Sciatic nerve (tissue), 2 donors: Measurements from ENCODE around the gene LMF2. TPM values are rescaled to one million over a fixed set of nuclear protein-coding genes. Genes with fewer than 3 reads are reported as not detected.

ENCODE experiments used
- ATAC-seq: fragments of 200-7000 bp; cut with Tn5 transposase; one replicate; pipeline ENCODE4 v1.9.1; 2020; ENCODE audit warnings: mild to moderate bottlenecking, moderate library complexity
- DNase-seq: peaks from one replicate; pipeline ENCODE4 v3.0.0-alpha.2; 2020; ENCODE audit warnings: low spot score
- intact Hi-C: fragments of 100-400 bp; cut with DNase I; formaldehyde crosslinking; loops from one replicate; pipeline ENCODE4 v1.14.2; 2022
- total RNA-seq: library from RNA; stranded (reverse); fragmentation: NEBNext Ultra II Directional; extraction: Animal tissue kit (Norgen Biotek cat#: 25700); gene quantifications from one replicate; pipeline ENCODE4 v1.2.1, GENCODE V29; 2021
- donor health status: DM: no; HTN: no; CAD: no.
- donor health status: DM: no; HTN: no; CAD: no.

Gene LMF2
- total RNA-seq, 1 donor from 2014 or later, result 48.4 TPM

GRCh38 chr22:50474710-50475651 lies 32.5 kb downstream of the LMF2 start, which contains the start of gene SBF1:
Gene SBF1 (minus strand): TSS chr22:50475035. CDS start chr22:50474840, 195 bp downstream.
- intact Hi-C loops, result no loop called here
- ATAC-seq, result peak; percentile 98
- DNase-seq, result peak; percentile 94

- no peak for ATAC-seq
- DNase-seq, result no peak
- intact Hi-C loops, result no loop called here
Measured at GRCh38 chr22:50473855-50474671, 33.4 kb downstream of the LMF2 start.

- intact Hi-C loops, result no loop called here
- ATAC-seq (no peak), DNase-seq (no peak)
Measured at GRCh38 chr22:50473088-50473487, 34.4 kb downstream of the LMF2 start.

GRCh38 chr22:50471962-50472361 lies 35.5 kb downstream of the LMF2 start:
- intact Hi-C loops, result no loop called here
- no peak for ATAC-seq

GRCh38 chr22:50471197-50471847 lies 36.2 kb downstream of the LMF2 start:
- DNase-seq, result no peak
- intact Hi-C loops, result no loop called here
- no peak for ATAC-seq

More at GRCh38 chr22:50471962-50472361, 35.5 kb downstream of the LMF2 start:
- DNase-seq, result no peak

GRCh38 chr22:50470491-50470890 lies 37.0 kb downstream of the LMF2 start:
- intact Hi-C loops, result no loop called here
- DNase-seq, result no peak
- no peak for ATAC-seq

- ATAC-seq (peak; percentile 46), DNase-seq (no peak)
- intact Hi-C loops, result no loop called here
Measured at GRCh38 chr22:50469377-50470305, 37.9 kb downstream of the LMF2 start.

GRCh38 chr22:50468626-50469025 lies 38.9 kb downstream of the LMF2 start:
- DNase-seq, result no peak
- intact Hi-C loops, result no loop called here
- ATAC-seq, result no peak

- ATAC-seq (no peak), DNase-seq (no peak)
- intact Hi-C loops, result no loop called here
Measured at GRCh38 chr22:50467773-50468440, 39.6 kb downstream of the LMF2 start.

GRCh38 chr22:50467341-50467740 lies 40.2 kb downstream of the LMF2 start:
- intact Hi-C loops, result no loop called here
- ATAC-seq, result no peak
- DNase-seq, result no peak

- DNase-seq (no peak), ATAC-seq (no peak)
- intact Hi-C loops, result no loop called here
Measured at GRCh38 chr22:50465066-50465930, 42.2 kb downstream of the LMF2 start.

GRCh38 chr22:50464451-50464850 lies 43.1 kb downstream of the LMF2 start:
- ATAC-seq (no peak), DNase-seq (no peak)
- intact Hi-C loops, result no loop called here

GRCh38 chr22:50463188-50463900 lies 44.2 kb downstream of the LMF2 start:
- no peak for DNase-seq
- intact Hi-C loops, result no loop called here
- ATAC-seq, result no peak

- ATAC-seq (no peak), DNase-seq (no peak)
- intact Hi-C loops, result no loop called here
Measured at GRCh38 chr22:50461979-50462540, 45.4 kb downstream of the LMF2 start.

- no peak for DNase-seq
- intact Hi-C loops, result no loop called here
- no peak for ATAC-seq
Measured at GRCh38 chr22:50461536-50461935, 46.0 kb downstream of the LMF2 start.

- intact Hi-C loops, result no loop called here
- ATAC-seq (no peak), DNase-seq (no peak)
Measured at GRCh38 chr22:50460938-50461337, 46.6 kb downstream of the LMF2 start.
